ENCODE data around the gene TIMM17B.
A peak's percentile ranks its signal among the peaks of the same experiment; 100 is the strongest.

The TIMM17B gene

DNA sequence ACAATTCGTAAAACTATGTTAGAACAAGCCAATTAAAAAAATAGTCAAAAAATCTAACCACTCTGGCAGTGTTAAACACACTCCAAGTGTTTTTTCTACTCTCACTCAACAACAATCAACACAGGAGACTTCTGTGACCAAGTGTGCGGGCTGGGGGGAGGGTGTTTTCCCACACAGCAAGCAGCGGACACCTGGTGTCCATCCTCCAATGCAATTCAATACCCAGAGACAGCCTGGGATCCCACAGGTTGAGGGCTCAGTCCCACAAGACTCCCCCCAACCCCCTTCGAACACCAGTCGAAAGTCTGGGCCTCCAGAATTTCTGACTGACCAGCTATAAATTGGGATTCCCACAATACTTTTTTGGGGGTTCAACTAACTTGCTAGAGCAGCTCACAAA, 29.6 kb upstream of the TIMM17B start:
- H3K4me1 Mint-ChIP-seq (ENCODE audit: low read depth), result peaks cover 42% of the 10 kb centered on the region
- peak overlapping the region; percentile 44 for H3K27ac Mint-ChIP-seq
- H3K36me3 Mint-ChIP-seq (ENCODE audit: low read depth), result peaks cover 74% of the 10 kb centered on the region
- peaks cover 6% of the 10 kb centered on the region for H3K27me3 Mint-ChIP-seq
- no peaks in the 10 kb centered on the region for H3K9me3 Mint-ChIP-seq
- no peak for DNase-seq
- no peak overlapping the region for H3K4me3 Mint-ChIP-seq

DNA sequence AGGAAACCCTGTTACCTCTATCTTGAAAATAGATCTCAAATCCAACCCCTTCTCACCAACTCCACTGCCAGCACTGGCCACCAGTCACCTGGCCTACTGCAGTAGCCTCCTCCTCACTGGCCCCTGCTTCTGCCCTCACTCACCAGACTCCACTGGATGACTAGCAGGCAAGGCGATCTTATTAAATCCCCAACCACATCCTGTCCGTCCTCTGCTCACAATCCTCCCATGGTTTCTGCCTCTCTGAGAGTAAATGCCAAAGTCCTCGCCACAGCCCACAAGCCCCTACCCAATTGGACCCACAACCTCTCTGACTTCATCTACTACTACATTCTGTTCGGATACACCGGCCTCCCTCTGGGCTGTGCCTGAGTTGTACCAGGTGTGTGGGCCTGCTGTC, 26.7 kb upstream of the TIMM17B start:
- H3K27ac Mint-ChIP-seq, result peak overlapping the region; percentile 75
- H3K27me3 Mint-ChIP-seq, result peaks cover 12% of the 10 kb centered on the region
- H3K4me3 Mint-ChIP-seq, result no peak overlapping the region
- no peaks in the 10 kb centered on the region for H3K9me3 Mint-ChIP-seq
- H3K36me3 Mint-ChIP-seq (ENCODE audit: low read depth), result peaks cover 79% of the 10 kb centered on the region
- no peak for DNase-seq
- H3K4me1 Mint-ChIP-seq (ENCODE audit: low read depth), result peaks cover 63% of the 10 kb centered on the region

DNA sequence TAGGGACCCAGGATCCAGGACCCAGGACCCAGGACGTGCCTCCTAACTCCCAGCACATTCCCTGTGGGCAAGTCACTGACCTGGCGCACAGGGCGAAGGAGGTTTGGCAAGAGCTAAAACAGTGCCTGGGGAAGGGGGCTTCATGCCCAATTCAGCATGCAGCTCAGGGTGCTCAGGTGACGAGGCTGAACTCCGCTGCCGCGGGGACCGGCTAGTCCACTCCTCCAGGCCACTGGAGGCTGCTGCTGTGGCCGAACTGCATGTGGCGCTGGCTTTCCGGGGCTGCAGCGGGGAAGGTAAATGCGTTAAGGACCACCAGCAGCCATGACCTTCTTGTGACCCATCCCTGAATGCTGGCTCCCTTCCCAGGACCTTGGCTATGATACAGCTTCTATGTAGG, 26.2 kb upstream of the TIMM17B start:
- no peak overlapping the region for H3K4me3 Mint-ChIP-seq
- peaks cover 81% of the 10 kb centered on the region for H3K36me3 Mint-ChIP-seq (ENCODE audit: low read depth)
- H3K27me3 Mint-ChIP-seq, result peaks cover 12% of the 10 kb centered on the region
- peaks cover 65% of the 10 kb centered on the region for H3K4me1 Mint-ChIP-seq (ENCODE audit: low read depth)
- no peak for DNase-seq
- no peaks in the 10 kb centered on the region for H3K9me3 Mint-ChIP-seq
- H3K27ac Mint-ChIP-seq, result peak overlapping the region; percentile 75

DNA sequence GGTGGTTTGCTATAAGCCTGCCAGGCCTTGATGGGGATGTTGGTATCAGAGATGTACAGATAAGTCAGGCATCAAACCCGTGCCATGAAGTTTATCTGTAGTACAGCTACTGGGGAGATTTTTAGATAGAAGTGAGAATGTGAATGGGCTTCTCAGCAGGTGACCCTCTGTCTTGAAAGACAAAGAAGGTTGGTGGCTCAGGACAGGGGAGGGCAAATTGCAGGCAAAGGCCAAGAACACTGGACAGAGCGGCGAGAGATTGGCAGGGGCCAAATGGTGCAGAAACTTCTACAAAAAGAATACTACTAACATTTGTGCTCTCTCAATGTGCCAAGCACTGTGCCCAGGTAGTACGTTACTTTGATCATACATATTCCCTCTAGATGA, 23.1 kb upstream of the TIMM17B start:
- Mint-ChIP-seq H3K27ac (peak overlapping the region; percentile 92), H3K4me3 (peak overlapping the region; percentile 88), H3K9me3 (no peaks in the 10 kb centered on the region), H3K27me3 (peaks cover 21% of the 10 kb centered on the region), H3K4me1 (ENCODE audit: low read depth) (peaks cover 59% of the 10 kb centered on the region), H3K36me3 (ENCODE audit: low read depth) (peaks cover 83% of the 10 kb centered on the region)
- DNase-seq, result no peak

DNA sequence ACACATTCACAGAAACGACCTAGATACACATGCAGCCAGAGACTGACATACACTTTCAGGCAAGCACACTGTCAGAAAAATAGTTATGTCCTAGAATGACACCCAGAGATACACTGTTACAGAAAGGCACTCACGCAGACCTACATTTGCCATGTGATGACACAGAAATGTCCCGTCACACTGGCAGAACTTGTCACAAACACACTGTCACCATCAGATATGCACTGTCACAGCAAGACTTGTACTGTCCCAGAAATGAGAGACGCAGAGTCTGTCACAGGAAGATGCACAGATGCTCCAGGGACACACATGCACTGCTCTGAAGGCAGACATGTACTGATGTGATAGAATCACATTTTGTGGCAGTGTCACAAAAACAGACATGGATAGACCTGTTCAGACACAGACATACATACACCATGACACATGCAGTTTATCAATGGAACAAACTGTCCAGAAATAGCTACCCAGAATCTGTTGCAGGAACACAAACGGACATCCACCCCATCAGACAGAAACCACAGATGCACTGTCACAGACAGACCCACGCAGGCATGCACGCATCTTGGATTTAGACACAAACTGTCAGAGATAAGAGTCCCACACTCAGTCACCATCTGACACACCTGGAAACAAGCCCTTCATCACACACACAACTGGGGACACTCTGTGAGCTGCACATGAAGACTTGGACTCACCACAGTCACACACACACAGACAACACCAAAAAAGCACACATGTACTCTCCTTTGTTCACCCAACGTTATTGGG, 22.6 kb upstream of the TIMM17B start:
- Mint-ChIP-seq H3K4me3 (peak overlapping the region; percentile 88), H3K9me3 (no peaks in the 10 kb centered on the region), H3K36me3 (ENCODE audit: low read depth) (peaks cover 83% of the 10 kb centered on the region), H3K4me1 (ENCODE audit: low read depth) (peaks cover 56% of the 10 kb centered on the region), H3K27ac (peak overlapping the region; percentile 92), H3K27me3 (peaks cover 21% of the 10 kb centered on the region)
- DNase-seq, result peak; percentile 51

DNA sequence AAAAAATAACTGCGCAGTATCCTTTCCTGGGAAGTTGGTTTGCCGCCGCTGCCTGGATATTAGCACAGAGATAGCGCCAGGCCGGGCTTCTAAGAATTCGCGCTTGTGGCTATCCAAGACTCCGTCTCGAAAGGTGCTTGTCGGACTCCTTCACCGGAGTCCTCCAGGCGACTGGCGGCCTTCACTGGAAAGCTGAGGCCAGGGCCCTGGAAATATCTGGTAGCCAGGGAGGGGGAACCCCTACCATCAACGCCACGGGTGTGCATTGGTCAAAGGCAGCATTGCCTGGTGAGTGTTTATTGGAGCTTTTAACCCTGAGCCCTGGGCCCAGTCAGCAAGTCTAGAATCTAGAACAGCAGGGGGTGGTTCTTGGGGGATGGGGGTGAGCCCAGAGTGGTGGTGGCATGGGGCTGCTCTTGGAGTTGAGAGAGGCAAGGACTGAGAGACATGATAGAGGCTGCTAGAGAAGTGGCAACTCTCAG, 21.8 kb upstream of the TIMM17B start:
- H3K4me3 Mint-ChIP-seq, result peak overlapping the region; percentile 88
- peaks cover 61% of the 10 kb centered on the region for H3K4me1 Mint-ChIP-seq (ENCODE audit: low read depth)
- peaks cover 21% of the 10 kb centered on the region for H3K27me3 Mint-ChIP-seq
- H3K36me3 Mint-ChIP-seq (ENCODE audit: low read depth), result peaks cover 88% of the 10 kb centered on the region
- no peaks in the 10 kb centered on the region for H3K9me3 Mint-ChIP-seq
- peak overlapping the region; percentile 92 for H3K27ac Mint-ChIP-seq
- DNase-seq, result no peak

DNA sequence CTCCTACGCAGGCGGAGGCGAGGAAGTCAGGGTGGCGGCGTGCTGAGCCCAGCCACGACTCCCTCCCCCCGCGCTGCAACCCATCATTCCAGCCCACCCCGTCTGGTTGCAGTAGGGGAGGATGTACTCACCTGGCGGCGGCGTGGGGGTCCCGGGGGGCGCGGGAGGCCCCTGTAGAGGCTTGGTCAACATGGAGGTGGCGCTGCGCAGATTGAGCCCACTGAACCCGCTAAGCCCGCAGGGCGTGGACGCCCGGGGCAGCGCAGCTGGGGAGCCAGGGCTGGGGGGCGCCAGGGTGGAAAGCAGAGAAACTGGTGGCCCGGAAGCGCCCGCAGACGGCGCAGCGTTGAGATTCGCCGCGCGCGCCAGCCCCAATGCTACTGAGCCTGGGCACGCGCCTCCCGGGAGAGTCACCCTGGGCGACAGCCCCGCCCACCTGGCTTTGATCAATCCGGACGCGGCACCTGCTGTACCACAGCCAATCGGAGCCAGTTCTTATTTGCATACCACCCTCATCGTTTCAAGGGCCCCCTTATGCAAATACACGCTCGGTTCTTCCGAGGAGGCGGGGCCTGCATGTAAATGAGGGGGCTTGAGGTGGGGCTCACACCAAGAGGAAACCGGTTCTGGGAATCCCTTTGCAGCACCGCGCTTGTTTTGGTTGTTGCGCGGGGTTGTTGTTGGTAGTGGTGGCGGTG, 21.2 kb upstream of the TIMM17B start, which contains the start of gene PIM2:
Gene PIM2 (minus strand): TSS at position 382 of the 698 bp plus-strand sequence. CDS start 190 bp downstream, at position 192.
- peak within 1 kb of the TSS; percentile 88 for H3K4me3 Mint-ChIP-seq
- no peaks in the 10 kb centered on the region for H3K9me3 Mint-ChIP-seq

DNA sequence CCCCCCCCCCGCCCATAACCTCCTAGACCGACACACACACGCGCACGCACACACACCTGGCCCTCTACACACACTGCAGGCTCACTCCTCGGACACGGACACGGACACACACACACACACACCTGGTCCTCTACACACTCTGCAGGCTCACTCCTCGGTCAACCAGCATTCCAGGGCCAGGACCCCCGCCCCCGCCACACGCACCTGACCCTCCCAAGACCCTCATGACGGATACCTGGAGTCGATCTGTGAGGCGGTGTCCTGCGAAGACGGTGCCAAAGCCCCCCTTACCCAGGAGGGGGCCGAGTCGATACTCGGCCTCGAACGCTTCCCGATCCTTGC, 20.7 kb upstream of the TIMM17B start:
- peaks cover 88% of the 10 kb centered on the region for H3K36me3 Mint-ChIP-seq (ENCODE audit: low read depth)
- DNase-seq, result no peak
- H3K4me1 Mint-ChIP-seq (ENCODE audit: low read depth), result peaks cover 65% of the 10 kb centered on the region
- peak overlapping the region; percentile 92 for H3K27ac Mint-ChIP-seq
- H3K4me3 Mint-ChIP-seq, result peak overlapping the region; percentile 88
- no peaks in the 10 kb centered on the region for H3K9me3 Mint-ChIP-seq
- peaks cover 19% of the 10 kb centered on the region for H3K27me3 Mint-ChIP-seq

More for the DNA sequence above, 21.2 kb upstream of the TIMM17B start, which contains the start of gene PIM2:
- H3K27ac Mint-ChIP-seq, result peak within 1 kb of the TSS; percentile 92
- H3K36me3 Mint-ChIP-seq (ENCODE audit: low read depth), result peaks cover 88% of the 10 kb centered on the region
- peaks cover 61% of the 10 kb centered on the region for H3K4me1 Mint-ChIP-seq (ENCODE audit: low read depth)
- peaks cover 19% of the 10 kb centered on the region for H3K27me3 Mint-ChIP-seq
- DNase-seq, result peak; percentile 88

DNA sequence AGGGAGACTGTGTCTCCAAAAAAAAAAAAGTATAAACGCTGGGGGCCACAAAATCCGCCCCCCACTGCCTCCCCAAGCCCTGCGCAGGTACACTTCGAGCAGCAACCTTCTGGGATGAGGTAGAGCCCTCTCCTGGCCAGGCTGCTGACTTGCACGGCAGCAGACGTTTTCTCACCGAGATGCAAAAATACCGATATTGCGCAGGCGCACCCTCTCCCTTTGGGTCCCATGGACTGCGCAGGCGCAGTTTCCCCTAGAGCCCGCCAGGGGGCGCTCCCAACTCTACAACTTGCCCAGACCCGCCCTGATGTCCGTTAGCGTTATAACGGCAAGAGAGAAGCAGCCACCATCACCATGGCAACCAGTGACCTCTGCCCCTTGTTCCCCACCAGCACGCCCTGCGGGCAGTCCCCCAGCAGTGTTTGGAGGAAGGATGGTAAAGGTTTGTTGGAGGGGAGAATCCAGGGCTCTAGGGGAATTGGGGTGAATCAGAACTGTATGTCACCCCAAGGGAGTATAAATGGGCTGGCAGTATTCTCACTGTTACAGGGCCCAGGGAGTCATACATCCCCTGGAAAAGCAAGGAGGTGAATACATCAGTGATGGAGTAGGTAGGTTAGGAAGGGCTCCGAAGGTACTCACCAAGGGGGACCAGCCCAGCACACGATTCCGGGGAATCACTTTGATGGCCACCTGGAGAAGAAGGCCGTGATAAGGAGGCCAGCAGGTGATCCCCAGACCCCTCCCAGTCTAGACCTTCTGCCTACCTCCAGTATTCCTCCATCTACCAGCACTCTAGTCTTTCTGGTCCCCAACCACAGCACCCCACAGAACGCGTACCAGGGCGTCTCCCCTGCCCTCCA, 19.8 kb upstream of the TIMM17B start:
- peaks cover 90% of the 10 kb centered on the region for H3K36me3 Mint-ChIP-seq (ENCODE audit: low read depth)

DNA sequence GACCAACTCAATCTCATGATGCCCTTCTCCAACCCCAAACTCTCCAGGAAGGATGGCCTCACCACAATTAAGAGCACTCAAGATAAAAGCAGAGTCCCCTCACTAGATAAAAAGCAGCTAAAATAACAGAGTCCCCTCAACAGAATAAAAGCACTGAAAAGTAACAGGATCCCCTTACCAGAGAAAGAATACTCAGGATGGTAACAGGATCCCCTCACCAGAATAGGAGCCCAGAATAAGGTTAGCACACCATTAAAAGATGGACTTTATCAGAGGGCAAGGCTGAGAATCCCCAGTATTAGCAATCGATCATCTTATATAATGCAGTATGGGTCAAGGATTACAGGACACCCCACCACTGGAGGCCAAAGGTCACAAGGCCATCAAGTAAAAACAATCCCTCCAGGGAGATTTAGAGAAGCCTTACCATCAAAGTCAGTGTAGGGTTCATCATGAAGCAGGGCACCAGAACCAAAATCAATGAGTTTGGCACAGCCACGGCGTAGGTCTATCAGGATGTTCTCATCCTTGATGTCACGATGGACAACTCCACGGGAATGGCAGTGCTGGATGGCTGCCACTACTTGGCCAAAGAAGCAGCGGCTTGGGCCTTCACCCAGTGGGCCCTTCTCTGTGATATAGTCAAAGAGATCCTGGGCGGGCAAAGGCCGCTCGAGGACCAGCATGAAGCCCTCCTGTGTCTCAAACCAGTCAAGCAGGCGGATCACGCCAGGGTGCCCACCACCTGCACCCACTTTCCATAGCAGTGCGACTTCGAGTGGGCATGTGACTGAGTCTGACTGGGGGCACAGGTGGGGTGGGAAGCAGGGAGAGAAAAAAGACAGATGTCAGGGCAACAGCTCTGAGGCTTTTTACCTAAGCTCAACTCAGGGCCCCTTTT, 17.3 kb upstream of the TIMM17B start:
- Mint-ChIP-seq H3K36me3 (ENCODE audit: low read depth) (peaks cover 84% of the 10 kb centered on the region), H3K27me3 (peaks cover 40% of the 10 kb centered on the region), H3K9me3 (no peaks in the 10 kb centered on the region), H3K27ac (peak overlapping the region; percentile 92), H3K4me1 (ENCODE audit: low read depth) (peaks cover 57% of the 10 kb centered on the region), H3K4me3 (peak overlapping the region; percentile 88)
- no peak for DNase-seq

More for the DNA sequence above, 19.8 kb upstream of the TIMM17B start:
- Mint-ChIP-seq H3K4me3 (peak overlapping the region; percentile 88), H3K27ac (peak overlapping the region; percentile 92), H3K27me3 (peaks cover 25% of the 10 kb centered on the region), H3K4me1 (ENCODE audit: low read depth) (peaks cover 66% of the 10 kb centered on the region), H3K9me3 (no peaks in the 10 kb centered on the region)
- peak; percentile 93 for DNase-seq

DNA sequence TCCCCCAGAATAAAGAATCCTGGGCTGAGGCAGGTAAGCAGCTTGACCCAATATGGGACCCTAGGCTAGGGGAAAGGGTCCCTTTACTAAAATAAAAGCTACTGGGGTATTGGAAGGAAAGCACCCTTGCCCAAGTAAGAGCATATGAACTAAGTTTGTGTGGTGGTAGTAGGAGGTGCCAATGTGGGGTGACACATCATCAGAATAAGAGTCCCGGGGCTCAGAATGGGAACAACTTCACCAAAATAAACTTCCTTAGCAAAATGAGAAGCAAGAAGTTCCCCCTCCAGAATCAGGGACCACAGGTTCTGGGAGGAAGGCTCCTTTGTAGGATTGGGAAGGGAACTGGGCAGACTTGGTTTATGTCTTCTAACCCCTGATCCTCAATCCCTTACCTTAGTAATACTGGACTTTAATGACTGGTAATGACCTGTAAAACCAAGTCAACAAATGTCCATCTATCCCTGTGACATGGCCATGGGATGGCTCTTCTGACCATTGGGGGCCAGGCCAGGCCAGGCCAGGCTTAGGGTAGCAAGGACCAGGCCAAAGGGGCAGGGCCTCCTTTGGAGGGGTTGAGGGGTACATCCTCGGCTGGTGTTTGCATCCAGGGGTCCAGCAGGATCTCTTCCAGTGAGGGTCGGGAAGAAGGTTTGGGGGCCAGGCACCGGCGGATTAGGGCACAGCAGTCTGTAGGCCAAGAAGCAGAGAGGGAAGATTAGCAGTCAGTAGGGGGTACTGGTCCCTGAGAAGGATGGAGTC, 16.2 kb upstream of the TIMM17B start:
- Mint-ChIP-seq H3K4me1 (ENCODE audit: low read depth) (peaks cover 50% of the 10 kb centered on the region), H3K4me3 (peak overlapping the region; percentile 88), H3K36me3 (ENCODE audit: low read depth) (peaks cover 82% of the 10 kb centered on the region), H3K27ac (peak overlapping the region; percentile 92), H3K9me3 (no peaks in the 10 kb centered on the region), H3K27me3 (peaks cover 37% of the 10 kb centered on the region)
- DNase-seq, result no peak

DNA sequence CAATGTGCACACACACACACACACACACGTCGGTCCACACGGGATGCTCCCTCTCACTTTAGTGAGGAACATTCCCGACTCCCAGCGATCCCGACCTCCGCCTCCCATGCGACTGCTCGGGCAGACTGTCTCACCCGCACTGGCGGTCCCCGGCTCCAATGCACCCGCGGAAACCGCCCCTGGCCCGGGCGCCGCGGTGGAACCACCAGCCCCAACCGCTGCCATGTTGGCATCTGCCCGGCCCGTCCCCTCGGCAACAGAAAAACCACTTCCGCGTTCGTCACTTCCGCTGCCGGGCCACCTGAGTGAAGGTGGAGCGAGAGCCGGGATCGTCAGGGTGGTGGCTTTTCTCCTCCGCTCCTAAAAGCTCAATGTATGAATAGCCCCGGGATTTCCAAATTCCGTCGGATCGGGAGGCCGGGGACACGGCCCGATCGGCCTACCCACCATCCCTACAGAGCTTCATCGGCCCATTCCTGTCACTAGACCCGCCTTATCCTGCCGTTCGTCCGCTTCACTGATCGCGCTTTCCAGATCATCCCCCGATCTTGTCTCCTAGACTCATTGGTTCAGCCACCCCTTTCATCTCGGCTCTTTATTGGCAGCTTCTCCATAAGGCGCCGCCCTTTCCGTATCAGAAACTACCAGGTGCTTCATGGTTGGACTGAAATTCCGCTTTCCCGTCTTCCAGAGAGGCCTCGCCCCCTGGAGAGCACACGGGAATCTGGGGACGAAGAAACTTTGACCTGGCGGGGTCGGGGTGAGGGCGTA, 14.0 kb upstream of the TIMM17B start, which contains the start of gene SLC35A2:
Gene SLC35A2 (minus strand): TSS at position 235 of the 771 bp plus-strand sequence. CDS start 10 bp downstream, at position 225.
- peaks cover 65% of the 10 kb centered on the region for H3K36me3 Mint-ChIP-seq (ENCODE audit: low read depth)
- peaks cover 27% of the 10 kb centered on the region for H3K27me3 Mint-ChIP-seq
- H3K9me3 Mint-ChIP-seq, result no peaks in the 10 kb centered on the region
- DNase-seq, result peak; percentile 91
- H3K27ac Mint-ChIP-seq, result peak within 1 kb of the TSS; percentile 94
- H3K4me1 Mint-ChIP-seq (ENCODE audit: low read depth), result peaks cover 44% of the 10 kb centered on the region
- H3K4me3 Mint-ChIP-seq, result peak within 1 kb of the TSS; percentile 88

All from activated T-cell treated with anti-CD3 and anti-CD28 coated beads, Interleukin-2, amount 50 U/mL, for 24 hours (primary cell).